Fibroblast of lung (primary cell): ENCODE results near the gene FHDC1. TPM values are rescaled to one million over a fixed set of nuclear protein-coding genes. Genes with fewer than 3 reads are reported as not detected.

Experiments used
- DNase-seq, 2 donors: peaks; one replicate each; pipeline versions ENCODE4 v3.0.0 to v3.0.0-alpha.2; 2010; ENCODE audit warnings: low read depth in 2 of 2
- H2AFZ ChIP-seq: 2 replicates; pipeline ENCODE4 v1.5.1; 2012; ENCODE audit warnings: low read length, control low read depth, inconsistent platforms
- H3K27ac ChIP-seq: 2 replicates; pipeline ENCODE4 v1.5.1; 2011; ENCODE audit warnings: low read length, control low read depth; ENCODE audit not compliant: insufficient read depth
- H3K27me3 ChIP-seq: 2 replicates; pipeline ENCODE4 v1.5.1; 2011; ENCODE audit warnings: mild to moderate bottlenecking, low read length; ENCODE audit not compliant: control insufficient read depth, insufficient read depth
- H3K36me3 ChIP-seq: 2 replicates; pipeline ENCODE4 v1.5.1; 2011; ENCODE audit warnings: low read length; ENCODE audit not compliant: control insufficient read depth, insufficient read depth
- H3K4me1 ChIP-seq: 2 replicates; pipeline ENCODE4 v1.5.1; 2011; ENCODE audit warnings: low read length; ENCODE audit not compliant: control insufficient read depth, insufficient read depth; ENCODE audit errors: extremely low read depth
- H3K4me2 ChIP-seq: 2 replicates; pipeline ENCODE4 v1.5.1; 2011; ENCODE audit warnings: low read length, control low read depth; ENCODE audit not compliant: insufficient read depth; ENCODE audit errors: extremely low read depth
- H3K4me3 ChIP-seq, 4 experiments: fragments of 200-600 bp in 1 of 4; sonication (generic) in 1 of 4; replicated peaks in 1 of 4; 2 replicates each; pipeline ENCODE4 v1.5.1; 2011 to 2016; ENCODE audit warnings: low read length in 4 of 4, low read depth in 3 of 4, mild to moderate bottlenecking in 3 of 4, control low read depth in 2 of 4, inconsistent platforms in 1 of 4, mixed read lengths in 1 of 4; ENCODE audit not compliant: insufficient read depth in 1 of 4; ENCODE audit errors: control extremely low read depth in 1 of 4
- H3K79me2 ChIP-seq: 2 replicates; pipeline ENCODE4 v1.5.1; 2012; ENCODE audit warnings: mild to moderate bottlenecking, low read length, inconsistent platforms; ENCODE audit not compliant: control insufficient read depth, insufficient read depth
- H3K9ac ChIP-seq: 2 replicates; pipeline ENCODE4 v1.5.1; 2011; ENCODE audit warnings: mild to moderate bottlenecking, low read length, control low read depth; ENCODE audit not compliant: insufficient read depth
- H3K9me3 ChIP-seq: 2 replicates; pipeline ENCODE4 v1.5.1; 2012; ENCODE audit warnings: low read depth, low read length; ENCODE audit not compliant: control insufficient read depth, insufficient read depth
- H4K20me1 ChIP-seq: 2 replicates; pipeline ENCODE4 v1.5.1; 2011; ENCODE audit warnings: low read length; ENCODE audit not compliant: control insufficient read depth, insufficient read depth; ENCODE audit errors: extremely low read depth
- CTCF ChIP-seq, 2 donors: IDR thresholded peaks in 1 of 2; conservative IDR thresholded peaks in 1 of 2; 1 replicate in 1 of 2; 2 replicates in 1 of 2; pipeline ENCODE4 v1.5.1; 2011 to 2012; ENCODE audit warnings: low read length in 2 of 2, control low read depth in 1 of 2, inconsistent platforms in 1 of 2, low read depth in 1 of 2, mild to moderate bottlenecking in 1 of 2
- EZH2 ChIP-seq: IDR thresholded peaks from 2 replicates; pipeline ENCODE4 v1.5.1; 2012; ENCODE audit warnings: low read length, control low read depth, mild to moderate bottlenecking; ENCODE audit errors: missing control alignments
- polyA plus RNA-seq, 2 donors: library from polyadenylated mRNA; depleted of rRNA in 1 of 2; stranded (reverse) in 1 of 2; unstranded in 1 of 2; fragments of >200 nt; gene quantifications; 2 replicates each; pipeline ENCODE4 v1.2.1, GENCODE V29; 2011 to 2012; ENCODE audit warnings: missing spikeins in 1 of 2
- total RNA-seq: library from RNA; depleted of rRNA; stranded (reverse); fragments of >200 nt; gene quantifications from 2 replicates; pipeline ENCODE4 v1.2.1, GENCODE V29; 2014

FHDC1 gene
- total and polyA plus RNA-seq, 2 donors (not counting 1 experiment from before 2014, with no cell fraction given) = 0.14 to 0.33 TPM

GRCh38 chr4:152903658-152904057 lies 32.5 kb upstream of the FHDC1 start:
- no peak overlapping the region for H3K27ac ChIP-seq
- H3K4me2 ChIP-seq = no peak overlapping the region
- no peak overlapping the region for H3K4me3 ChIP-seq
- H3K4me1 ChIP-seq = no peaks in the 10 kb centered on the region
- no peaks in the 10 kb centered on the region for H3K36me3 ChIP-seq
- no peaks in the 10 kb centered on the region for H3K79me2 ChIP-seq
- H3K9me3 ChIP-seq = no peaks in the 10 kb centered on the region
- no peak overlapping the region for H2AFZ ChIP-seq
- H4K20me1 ChIP-seq = no peaks in the 10 kb centered on the region
- H3K27me3 ChIP-seq = no peaks in the 10 kb centered on the region
- no peak for DNase-seq
- no peak overlapping the region for H3K9ac ChIP-seq
- no peak for TF ChIP-seq CTCF (conservative IDR thresholded peaks at IDR 0.05 in 1 of 2, IDR thresholded peaks at IDR 0.05 in 1 of 2; ENCODE audit: low read depth in 1 of 2, low read length in 2 of 2)
- no peak for TF ChIP-seq EZH2

DNA sequence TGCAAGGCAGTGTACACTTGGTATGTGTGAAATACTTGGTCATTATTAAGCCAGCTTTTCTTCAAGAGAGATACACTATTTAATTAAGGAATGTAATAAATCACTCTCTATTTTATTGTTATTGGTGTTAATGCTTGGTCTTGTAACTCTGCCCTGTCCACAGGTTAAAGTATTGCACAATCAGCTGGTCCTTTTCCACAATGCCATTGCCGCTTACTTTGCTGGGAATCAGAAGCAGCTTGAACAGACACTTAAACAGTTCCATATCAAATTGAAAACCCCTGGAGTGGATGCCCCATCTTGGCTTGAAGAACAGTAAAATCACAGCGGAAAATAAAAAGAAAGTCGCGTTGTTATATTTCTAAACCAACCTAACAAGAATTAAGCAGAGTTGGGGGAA lies 26.2 kb upstream of the FHDC1 start:
- H3K4me2 ChIP-seq = no peak overlapping the region
- no peak overlapping the region for H3K27ac ChIP-seq
- no peak for DNase-seq
- H3K4me1 ChIP-seq = no peaks in the 10 kb centered on the region
- no peak overlapping the region for H2AFZ ChIP-seq
- H3K36me3 ChIP-seq = no peaks in the 10 kb centered on the region
- no peaks in the 10 kb centered on the region for H3K79me2 ChIP-seq
- no peaks in the 10 kb centered on the region for H4K20me1 ChIP-seq
- H3K27me3 ChIP-seq = no peaks in the 10 kb centered on the region
- no peak overlapping the region for H3K4me3 ChIP-seq
- no peaks in the 10 kb centered on the region for H3K9me3 ChIP-seq
- no peak overlapping the region for H3K9ac ChIP-seq
- no peak for TF ChIP-seq CTCF (conservative IDR thresholded peaks at IDR 0.05 in 1 of 2, IDR thresholded peaks at IDR 0.05 in 1 of 2; ENCODE audit: low read depth in 1 of 2, low read length in 2 of 2)
- TF ChIP-seq EZH2 = no peak

GRCh38 chr4:152910521-152910920 lies 25.6 kb upstream of the FHDC1 start:
- no peaks in the 10 kb centered on the region for H4K20me1 ChIP-seq
- H3K27me3 ChIP-seq = no peaks in the 10 kb centered on the region
- H3K27ac ChIP-seq = no peak overlapping the region
- no peak for TF ChIP-seq CTCF (conservative IDR thresholded peaks at IDR 0.05 in 1 of 2, IDR thresholded peaks at IDR 0.05 in 1 of 2; ENCODE audit: low read depth in 1 of 2, low read length in 2 of 2)
- no peak for DNase-seq
- H2AFZ ChIP-seq = no peak overlapping the region
- H3K4me2 ChIP-seq = no peak overlapping the region
- no peaks in the 10 kb centered on the region for H3K36me3 ChIP-seq
- H3K4me3 ChIP-seq = no peak overlapping the region
- H3K9ac ChIP-seq = no peak overlapping the region
- no peaks in the 10 kb centered on the region for H3K4me1 ChIP-seq
- H3K9me3 ChIP-seq = no peaks in the 10 kb centered on the region
- H3K79me2 ChIP-seq = no peaks in the 10 kb centered on the region
